K562 (cell line): ENCODE measurements around the gene CPT1C.
A peak's percentile ranks its signal among the peaks of the same experiment; 100 is the strongest.

Experiments
- ARHGAP35 ChIP-seq: fragments of 450-650 bp; IDR thresholded peaks from 2 replicates; pipeline ENCODE4 v1.6.1; 2018; ENCODE audit not compliant: partially characterized antibody
- HDAC2 ChIP-seq: fragments of 450-650 bp; IDR thresholded peaks from 2 replicates; pipeline ENCODE4 v1.6.1; 2016; ENCODE audit warnings: mild to moderate bottlenecking
- TCF15 ChIP-seq: fragments of 250-450 bp; sonication (Bioruptor Pico); IDR thresholded peaks from 2 replicates; pipeline ENCODE4 v1.8.0; 2022; ENCODE audit warnings: moderate library complexity, mild to moderate bottlenecking, inconsistent platforms

- TF ChIP-seq ARHGAP35 (no peak), HDAC2 (peak; percentile 98), TCF15 (CRISPR knock-in tag) (no peak)
Measured at GRCh38 chr19:49676136-49676783, 14.7 kb upstream of the CPT1C start.
